H1 (cell line): ENCODE results near the gene PNPLA1. TPM values are rescaled to one million over a fixed set of nuclear protein-coding genes. Genes with fewer than 3 reads are reported as not detected.

Experiments used
- CHD7 ChIP-seq: fragments of 300-600 bp; sonication (generic); IDR thresholded peaks from 2 replicates; pipeline ENCODE4 v1.7.1; 2012; ENCODE audit warnings: low read length, moderate library complexity, mild to moderate bottlenecking, inconsistent platforms; ENCODE audit not compliant: insufficient replicate concordance
- CREB1 ChIP-seq: IDR thresholded peaks from 2 replicates; pipeline ENCODE4 v1.6.1; 2012; ENCODE audit warnings: inconsistent platforms
- JUND ChIP-seq: IDR thresholded peaks from 2 replicates; pipeline ENCODE4 v1.6.1; 2011; ENCODE audit warnings: mild to moderate bottlenecking, improper control_type of control experiment, low read length
- SAP30 ChIP-seq: fragments of 300-600 bp; sonication (generic); IDR thresholded peaks from 2 replicates; pipeline ENCODE4 v1.7.1; 2012; ENCODE audit warnings: low read length, moderate library complexity, mild to moderate bottlenecking, inconsistent platforms; ENCODE audit not compliant: insufficient read depth, insufficient replicate concordance
- SP2 ChIP-seq: IDR thresholded peaks from 2 replicates; pipeline ENCODE4 v1.6.1; 2012; ENCODE audit warnings: mild to moderate bottlenecking, low read length, inconsistent platforms
- TEAD4 ChIP-seq: IDR thresholded peaks from 2 replicates; pipeline ENCODE4 v1.6.1; 2012; ENCODE audit warnings: low read depth, low read length, inconsistent platforms, mixed read lengths
- polyA plus RNA-seq, 7 experiments: library from polyadenylated mRNA; depleted of rRNA in 3 of 7; stranded (reverse) in 5 of 7; unstranded in 2 of 7; fragments of >200 nt in 5 of 7; fragments of 200-250 nt in 2 of 7; gene quantifications; 1 replicate in 5 of 7; 2 replicates in 1 of 7; 4 replicates in 1 of 7; pipeline versions ENCODE4 v1.2.1 to v1.2.3, GENCODE V29; 2011 to 2013; ENCODE audit warnings: missing spikeins in 2 of 7, mixed read lengths in 2 of 7
- total RNA-seq: library from RNA; stranded (reverse); fragmentation: NEBNext Ultra II Directional; extraction: Animal tissue kit (Norgen Biotek cat#: 25700); gene quantifications from 2 replicates; pipeline ENCODE4 v1.2.1, GENCODE V29; 2021

Gene PNPLA1
- total and polyA plus RNA-seq, 2 of the 8 experiments (the other 6 are each of a cell fraction or from before 2014, with no cell fraction given), result not detected

DNA sequence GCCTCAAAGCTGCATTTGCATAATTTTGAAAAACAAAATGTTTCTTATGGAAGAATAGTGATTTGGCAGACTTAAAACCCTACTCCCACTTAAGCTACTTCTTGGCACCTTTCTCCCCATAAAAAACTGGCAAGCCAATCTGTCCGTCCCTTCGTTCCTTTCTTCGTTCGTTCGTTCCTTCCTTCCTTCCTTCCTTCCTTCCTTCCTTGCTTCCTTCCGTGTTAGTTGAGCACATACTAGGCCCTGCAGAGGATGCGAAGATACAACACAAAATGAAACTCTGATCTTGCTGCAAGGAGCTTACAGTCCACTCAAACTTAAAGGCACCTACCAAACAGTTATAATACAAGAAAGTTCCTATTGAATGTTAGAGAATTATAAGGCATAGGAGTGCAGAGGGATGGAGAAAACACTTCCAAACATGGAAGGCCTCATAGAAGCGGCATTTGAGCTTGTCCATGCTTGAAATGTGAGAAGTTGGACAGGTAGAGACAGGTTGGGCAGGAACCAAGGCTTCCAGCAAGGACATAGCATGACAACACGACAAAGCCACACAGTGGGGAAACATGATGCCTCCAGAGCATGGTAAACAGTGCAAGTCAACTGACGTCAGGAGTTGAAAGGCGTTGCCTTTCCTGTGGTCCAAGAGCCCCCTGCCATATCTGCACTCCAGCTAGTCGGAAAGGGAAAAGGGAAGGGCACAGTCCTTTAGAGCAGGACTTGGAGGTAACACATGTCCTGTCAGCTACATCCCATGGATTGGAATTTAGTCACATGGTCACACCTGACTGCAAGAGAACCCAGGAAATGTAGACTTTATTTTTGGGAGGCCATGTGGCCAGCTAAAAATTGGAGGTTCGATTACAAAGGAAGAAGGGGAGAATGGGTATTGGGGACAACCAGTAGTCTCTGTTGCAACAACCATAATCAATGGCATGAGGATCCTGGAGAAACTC lies 7.0 kb downstream of the PNPLA1 start (continued):
- TF ChIP-seq CHD7, result no peak
- TF ChIP-seq TEAD4, result no peak
- TF ChIP-seq SP2, result no peak
- no peak for TF ChIP-seq CREB1
- no peak for TF ChIP-seq JUND
- TF ChIP-seq SAP30, result no peak
